Measurements from ENCODE around the gene C19orf33.
"Not testable (repeated sequence)": the region's sequence is repeated elsewhere in the genome, so short reads cannot be mapped to it uniquely, and the experiment has no call there.

Gene C19orf33

GRCh38 chr19:38309615-38310278, 5.7 kb downstream of the C19orf33 start:
- DNase-seq: no peak

- no peak for DNase-seq
These were observed 6.2 kb downstream of the C19orf33 start for GRCh38 chr19:38310279-38310670.

- no peak for DNase-seq
These were observed 6.9 kb downstream of the C19orf33 start for GRCh38 chr19:38310986-38311385.

GRCh38 chr19:38315657-38316476, 11.8 kb downstream of the C19orf33 start, which contains the start of gene YIF1B:
Gene YIF1B (minus strand): TSS chr19:38315947. CDS start chr19:38315917, 30 bp downstream.
- DNase-seq: peak; percentile 96

DNA sequence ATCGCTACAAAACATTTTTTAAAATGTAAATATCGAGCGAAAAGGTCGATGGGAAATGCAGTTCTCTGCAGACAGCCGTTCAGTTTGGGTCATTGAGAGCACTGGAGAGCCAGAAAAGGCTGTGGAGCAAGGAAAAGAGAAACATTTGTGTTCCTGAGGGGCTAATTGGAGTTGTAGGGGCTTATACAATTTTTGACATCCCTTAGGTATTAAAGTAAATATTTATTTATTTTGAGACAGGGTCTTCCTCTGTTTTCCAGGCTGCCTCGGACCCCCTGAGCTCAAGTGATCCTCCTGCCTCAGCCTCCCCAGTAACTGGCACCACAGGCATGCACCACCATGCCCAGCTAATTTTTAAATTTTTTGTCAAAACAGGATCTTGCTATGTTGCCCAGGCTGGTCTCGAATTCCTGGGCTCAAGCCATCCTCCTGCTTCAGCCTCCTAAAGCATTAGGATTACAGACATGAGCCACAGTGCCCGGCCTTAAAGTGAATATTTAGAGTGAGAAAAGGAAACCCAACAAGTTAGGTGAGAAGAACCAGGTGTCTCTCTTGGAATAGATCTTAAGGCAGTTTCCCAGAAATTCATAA, 12.5 kb downstream of the C19orf33 start:
- no peak for DNase-seq

DNA sequence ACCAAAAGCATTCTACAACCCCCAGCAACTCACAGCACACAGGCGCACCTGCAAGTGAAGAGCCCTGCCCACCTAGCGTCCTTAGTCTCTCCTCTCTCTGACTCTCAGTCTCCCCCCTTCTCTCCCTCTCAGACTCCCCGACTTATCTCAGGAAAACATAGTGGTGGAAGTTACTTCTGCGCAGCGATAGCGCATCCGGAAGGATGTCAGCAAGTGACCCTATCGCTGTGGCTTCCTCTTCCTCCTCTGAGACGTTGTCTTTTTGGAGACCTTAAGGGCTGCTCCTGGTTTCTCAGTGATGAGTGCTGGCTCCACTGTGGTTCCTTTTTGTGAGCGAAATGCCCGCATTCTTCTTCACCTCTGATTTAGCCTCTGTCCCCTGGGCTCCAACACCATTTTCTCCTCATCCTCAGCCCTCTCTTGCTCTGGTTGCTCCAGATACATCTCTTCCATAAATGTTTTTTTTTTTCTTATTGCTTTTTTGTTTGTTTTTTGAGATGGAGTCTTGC, 13.1 kb downstream of the C19orf33 start:
- no peak for DNase-seq

DNA sequence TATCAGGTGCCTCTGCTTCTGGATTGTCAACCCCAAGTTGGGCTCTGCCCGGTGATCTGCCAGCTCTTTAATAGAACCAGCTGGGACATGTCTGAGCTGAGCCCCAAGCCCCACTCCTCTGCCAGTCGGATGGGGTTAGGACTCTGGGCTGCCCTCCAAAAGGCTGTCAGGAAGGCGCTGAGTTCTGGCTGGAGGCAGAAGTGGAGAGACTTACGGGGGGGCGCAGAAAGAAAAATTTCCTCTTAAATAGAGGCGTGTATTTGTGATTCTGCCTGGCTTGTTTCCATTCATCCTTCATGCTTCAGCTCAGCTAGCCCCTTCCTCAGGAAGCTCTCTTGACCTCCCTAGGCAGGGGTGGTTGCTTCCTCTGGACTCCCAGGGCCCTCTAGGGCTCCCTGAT, 14.6 kb downstream of the C19orf33 start:
- DNase-seq: no peak

DNA sequence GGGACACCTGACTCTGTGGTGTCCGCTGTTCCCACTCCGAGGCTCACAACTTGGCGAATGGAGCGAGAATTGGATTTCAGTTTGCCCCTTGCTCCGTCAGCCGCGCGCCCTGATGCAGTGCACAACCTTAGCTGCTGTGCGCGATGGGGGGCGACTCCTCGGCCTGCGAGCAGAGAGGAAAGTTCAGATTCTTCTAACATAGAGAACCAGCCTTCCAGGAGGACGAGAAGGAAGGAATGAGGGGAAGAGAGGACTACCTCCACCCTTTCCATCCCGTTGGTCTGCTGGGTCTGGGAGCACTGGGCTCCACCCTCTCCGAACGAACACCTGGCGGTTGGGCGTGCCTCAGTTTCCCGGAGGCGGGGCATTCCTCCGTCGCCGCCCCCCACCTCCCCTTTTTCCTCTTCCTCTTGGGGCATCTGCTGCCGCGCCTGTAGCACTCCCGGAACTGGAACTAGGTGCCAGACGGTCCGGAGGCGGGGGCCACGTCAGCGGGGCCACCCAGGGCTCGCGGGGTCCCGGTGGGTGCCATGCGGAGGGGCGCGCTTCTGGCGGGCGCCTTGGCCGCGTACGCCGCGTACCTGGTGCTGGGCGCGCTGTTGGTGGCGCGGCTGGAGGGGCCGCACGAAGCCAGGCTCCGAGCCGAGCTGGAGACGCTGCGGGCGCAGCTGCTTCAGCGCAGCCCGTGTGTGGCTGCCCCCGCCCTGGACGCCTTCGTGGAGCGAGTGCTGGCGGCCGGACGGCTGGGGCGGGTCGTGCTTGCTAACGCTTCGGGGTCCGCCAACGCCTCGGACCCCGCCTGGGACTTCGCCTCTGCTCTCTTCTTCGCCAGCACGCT, 15.6 kb downstream of the C19orf33 start, which contains the start of gene KCNK6:
Gene KCNK6, plus strand, starts transcription at position 425 of the 838 bp plus-strand sequence. Its CDS starts 106 bp downstream, at position 531.
- no peak for DNase-seq

DNA sequence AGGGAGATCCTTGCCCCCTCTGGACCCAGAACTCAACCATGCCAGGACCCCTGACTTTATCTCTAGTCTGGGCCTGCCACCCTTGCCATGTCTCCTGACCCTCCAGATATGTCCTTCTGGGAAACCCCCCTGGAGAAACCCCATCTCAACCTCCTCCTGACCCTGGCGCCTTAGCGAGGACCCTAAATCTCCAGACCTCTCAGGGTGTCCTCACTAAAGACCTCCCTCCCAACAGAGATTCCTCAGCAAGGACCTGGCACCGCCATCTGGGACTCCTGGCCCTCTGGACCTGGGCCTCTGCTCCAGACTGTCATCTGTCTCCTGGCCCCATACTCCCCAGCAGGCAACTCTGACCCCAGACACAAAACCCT, 16.9 kb downstream of the C19orf33 start:
- no peak for DNase-seq

DNA sequence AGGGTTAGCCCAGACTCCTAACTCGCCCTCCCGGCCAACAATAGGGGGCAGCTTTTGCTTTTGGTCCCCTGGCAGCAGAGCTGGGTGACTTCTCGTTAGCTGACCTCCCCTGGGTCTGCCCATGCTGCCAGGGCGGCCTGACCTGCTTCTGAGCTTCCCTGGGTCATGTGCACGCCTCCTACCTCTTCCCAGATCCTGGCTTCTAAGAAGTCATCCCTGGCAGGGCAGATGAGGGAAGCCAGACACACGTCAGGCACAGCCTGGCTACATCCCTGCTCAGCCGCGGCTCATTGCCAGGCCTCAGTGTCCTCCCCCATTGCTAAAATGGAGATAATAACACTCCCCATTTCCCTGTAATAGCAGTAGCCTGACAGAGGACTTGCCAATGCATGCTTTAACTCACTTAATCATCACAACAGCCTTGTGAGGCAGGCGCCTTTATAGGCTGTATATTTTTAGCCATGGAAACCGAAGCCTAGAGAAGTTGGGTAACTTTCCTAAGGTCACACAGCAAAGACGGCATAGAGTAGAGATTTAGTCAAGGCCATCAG, 17.7 kb downstream of the C19orf33 start:
- DNase-seq: no peak

DNA sequence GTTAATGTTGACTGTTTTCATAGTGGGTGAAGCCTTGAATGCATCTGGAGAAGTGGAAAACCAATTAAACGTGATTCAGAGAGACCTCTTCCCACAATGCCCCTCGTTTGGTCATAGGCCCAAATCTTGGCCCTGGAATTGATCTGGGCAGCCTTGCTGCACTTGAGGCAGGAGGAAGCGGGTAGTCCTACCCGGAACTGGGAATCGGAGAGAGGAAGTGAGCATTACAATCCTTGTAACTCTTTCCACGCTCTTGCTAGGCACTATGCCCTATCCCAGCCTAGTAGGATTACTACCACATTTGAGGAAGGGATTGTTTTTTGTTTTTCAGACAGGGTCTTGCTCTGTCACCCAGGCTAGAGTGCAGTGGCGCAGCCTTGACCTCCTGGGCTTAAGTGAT, 19.2 kb downstream of the C19orf33 start:
- no peak for DNase-seq

DNA sequence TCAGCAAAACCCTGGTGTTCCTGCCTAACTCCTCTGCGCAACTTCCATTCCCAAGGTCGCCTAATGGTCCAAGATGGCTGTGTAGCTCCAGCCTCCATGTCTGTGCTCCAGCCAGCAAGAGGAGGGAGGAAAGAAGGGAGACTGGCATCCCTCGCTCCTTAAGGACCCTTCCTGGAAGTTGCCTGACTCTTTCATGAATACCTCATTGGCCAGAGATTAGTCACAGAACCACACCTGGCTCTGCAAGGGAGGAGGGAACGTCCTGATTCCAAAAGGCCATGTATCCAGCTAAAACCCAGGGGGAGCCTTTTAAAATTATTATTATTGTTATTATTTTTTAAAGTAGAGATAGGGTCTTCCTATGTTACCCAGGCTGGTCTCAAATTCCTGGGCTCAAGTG, 20.4 kb downstream of the C19orf33 start:
- DNase-seq: no peak

- DNase-seq: no peak
These were observed 22.5 kb downstream of the C19orf33 start for GRCh38 chr19:38326591-38326990.

DNA sequence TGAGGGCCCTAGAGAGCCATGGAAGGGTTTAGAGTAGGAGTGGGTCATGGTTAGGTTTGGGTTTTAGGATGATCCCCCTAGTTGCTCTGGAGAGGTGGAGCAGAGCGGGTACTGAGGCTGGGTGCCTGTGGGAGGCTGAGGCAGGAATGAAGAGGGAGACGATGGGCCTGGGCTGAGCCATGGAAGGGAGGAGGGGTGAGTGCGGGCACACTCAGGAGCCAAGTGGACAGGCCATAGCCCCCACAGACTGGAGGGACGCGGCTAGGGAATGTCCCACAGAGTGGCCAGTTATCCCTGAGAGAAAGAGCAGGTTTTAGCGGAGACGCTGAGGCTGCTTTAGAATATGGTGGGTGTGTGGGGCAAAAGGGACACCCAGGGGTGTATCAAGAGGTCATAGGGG, 25.6 kb downstream of the C19orf33 start:
- no peak for DNase-seq

DNA sequence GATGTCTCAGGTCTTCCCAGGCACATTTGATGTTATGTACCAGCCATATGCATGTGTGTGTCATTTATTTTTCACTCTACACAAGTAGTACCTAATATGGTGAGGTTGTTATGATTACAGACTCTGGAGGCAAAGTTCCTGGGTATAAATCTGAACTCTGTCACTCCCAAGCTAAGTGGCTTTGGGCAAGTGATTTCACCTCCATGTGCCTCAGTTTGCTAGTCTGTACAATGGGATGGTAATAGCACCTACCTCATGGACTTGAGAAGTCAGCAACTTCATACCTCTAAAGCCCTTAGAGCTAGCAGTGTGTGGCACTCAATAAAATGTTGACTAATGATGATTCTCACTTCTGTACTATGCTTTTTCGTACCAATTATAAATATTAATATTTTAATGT, 27.7 kb downstream of the C19orf33 start:
- no peak for DNase-seq

- no peak for DNase-seq
These were observed 29.2 kb downstream of the C19orf33 start for GRCh38 chr19:38333245-38333644.

DNA sequence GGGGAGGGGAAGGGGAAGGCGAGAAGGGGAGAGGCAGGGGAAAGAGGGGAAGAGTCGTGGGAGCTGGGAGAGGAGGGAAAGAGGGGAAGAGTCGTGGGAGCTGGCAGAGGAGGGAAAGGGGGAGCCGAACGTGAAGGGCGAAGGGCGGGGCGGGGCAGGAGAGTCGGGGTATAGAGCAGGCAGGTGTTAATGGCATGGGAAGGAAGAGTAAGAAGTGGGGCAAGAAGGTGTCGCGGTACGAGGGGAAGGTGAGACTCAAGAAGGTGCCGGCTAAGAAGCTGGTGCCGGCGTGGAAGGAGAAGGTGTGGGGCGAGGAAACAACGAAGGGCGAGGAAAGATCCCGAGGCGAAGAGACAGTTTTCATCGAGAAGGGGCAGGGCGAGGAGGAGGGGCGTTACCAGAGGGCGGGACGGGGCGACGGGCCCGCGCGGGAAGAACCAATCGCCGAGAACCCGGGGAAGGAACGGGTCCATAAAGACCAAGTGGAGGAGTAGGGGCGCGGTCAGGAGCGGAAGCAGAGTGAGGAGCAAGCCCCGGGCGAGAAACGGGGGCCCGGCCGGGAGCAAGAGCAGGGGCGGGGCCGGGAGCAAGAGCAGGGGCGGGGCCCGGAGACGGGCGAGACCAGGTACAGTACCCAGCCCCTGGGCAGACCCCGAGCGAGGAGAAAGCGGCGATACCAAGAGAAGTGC, 32.0 kb downstream of the C19orf33 start:
- DNase-seq: peak; percentile 97

DNA sequence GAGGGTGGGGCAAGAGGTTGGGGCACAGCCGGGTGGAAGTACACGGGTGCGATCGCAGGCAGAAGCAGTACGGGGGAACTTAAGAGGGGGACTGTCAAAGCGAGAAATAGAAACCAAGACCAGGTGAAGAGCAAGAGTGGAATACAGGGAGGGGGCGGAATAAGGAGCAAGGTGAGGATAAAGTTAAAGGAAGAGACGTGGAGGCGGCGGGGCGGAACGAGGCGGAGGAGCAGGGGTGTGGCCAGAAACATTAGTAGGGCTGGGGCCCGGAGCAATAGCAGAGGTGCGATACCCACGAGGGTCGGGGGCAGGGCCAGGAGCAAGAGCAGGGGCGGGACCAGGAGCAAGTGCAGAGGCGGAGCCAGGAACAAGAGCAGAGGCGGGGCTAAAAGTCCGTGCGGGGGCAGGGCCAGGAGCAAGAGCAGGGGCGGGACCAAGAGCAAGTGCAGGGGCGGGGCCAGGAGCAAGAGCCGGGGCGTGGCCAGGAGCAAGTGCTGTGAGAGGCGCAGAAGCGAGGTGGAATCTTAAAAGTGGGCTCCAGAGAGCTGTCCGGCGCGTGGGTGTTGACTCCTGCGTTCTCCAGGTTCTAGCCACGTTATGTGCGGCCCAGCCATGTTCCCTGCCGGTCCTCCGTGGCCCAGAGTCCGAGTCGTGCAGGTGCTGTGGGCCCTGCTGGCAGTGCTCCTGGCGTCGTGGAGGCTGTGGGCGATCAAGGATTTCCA, 32.7 kb downstream of the C19orf33 start:
- DNase-seq: peak; percentile 95

GRCh38 chr19:38337360-38337653, 33.3 kb downstream of the C19orf33 start:
- no peak for DNase-seq

- DNase-seq: not testable (repeated sequence)
These were observed 35.0 kb downstream of the C19orf33 start for GRCh38 chr19:38339011-38339410.

GRCh38 chr19:38340927-38341326, 36.9 kb downstream of the C19orf33 start:
- DNase-seq: no peak

Data from NCI-H2029 (cell line).